Measurements from ENCODE around the gene MPP2.

The MPP2 gene

GRCh38 chr17:43888548-43888947 lies 18.8 kb downstream of the MPP2 start:
- H3F3A ChIP-seq (ENCODE audit: insufficient read depth, low read length), result no peaks in the 10 kb centered on the region
- no peaks in the 10 kb centered on the region for H3K36me3 ChIP-seq (replicated peaks; ENCODE audit: insufficient read depth, low read length)
- no peaks in the 10 kb centered on the region for H3K9me2 ChIP-seq (replicated peaks; ENCODE audit: insufficient read depth, low read length)
- no peak overlapping the region for H3K4me3 ChIP-seq (ENCODE audit: low read length)
- no peaks in the 10 kb centered on the region for H3K9me3 ChIP-seq (replicated peaks; ENCODE audit: insufficient read depth, low read length)
- H4K20me1 ChIP-seq (ENCODE audit: insufficient read depth, low read length), result no peaks in the 10 kb centered on the region
- H3K4me2 ChIP-seq (ENCODE audit: low read depth, low read length), result no peak overlapping the region
- no peaks in the 10 kb centered on the region for H3K4me1 ChIP-seq (ENCODE audit: low read length)
- H3K79me2 ChIP-seq (ENCODE audit: low read length), result no peaks in the 10 kb centered on the region
- H3K27me3 ChIP-seq (replicated peaks; ENCODE audit: insufficient read depth, low read length), result no peaks in the 10 kb centered on the region; the same call in 1 of the 2 replicates
- H3K9ac ChIP-seq (ENCODE audit: low read length), result no peak overlapping the region
- H2AFZ ChIP-seq (ENCODE audit: low read length), result no peak overlapping the region
- TF ChIP-seq EZH2phosphoT487 (IDR thresholded peaks at IDR 0.05; ENCODE audit: low read length) (no peak), CTCF (IDR thresholded peaks at IDR 0.05; ENCODE audit: low read length) (no peak), EZH2 (optimal IDR thresholded peaks at IDR 0.05; ENCODE audit: low read depth, low read length) (no peak)
- no peak overlapping the region for H3K27ac ChIP-seq (ENCODE audit: low read length)
- DNase-seq, result no peak

- no peaks in the 10 kb centered on the region for H3K36me3 ChIP-seq (replicated peaks; ENCODE audit: insufficient read depth, low read length)
- no peak overlapping the region for H3K27ac ChIP-seq (ENCODE audit: low read length)
- TF ChIP-seq CTCF (IDR thresholded peaks at IDR 0.05; ENCODE audit: low read length) (no peak), EZH2 (optimal IDR thresholded peaks at IDR 0.05; ENCODE audit: low read depth, low read length) (no peak), EZH2phosphoT487 (IDR thresholded peaks at IDR 0.05; ENCODE audit: low read length) (no peak)
- no peak overlapping the region for H3K4me2 ChIP-seq (ENCODE audit: low read depth, low read length)
- no peaks in the 10 kb centered on the region; the same call in 1 of the 2 replicates for H3K27me3 ChIP-seq (replicated peaks; ENCODE audit: insufficient read depth, low read length)
- H4K20me1 ChIP-seq (ENCODE audit: insufficient read depth, low read length), result no peaks in the 10 kb centered on the region
- H3K4me3 ChIP-seq (ENCODE audit: low read length), result no peak overlapping the region
- no peaks in the 10 kb centered on the region for H3F3A ChIP-seq (ENCODE audit: insufficient read depth, low read length)
- H3K9me3 ChIP-seq (replicated peaks; ENCODE audit: insufficient read depth, low read length), result no peaks in the 10 kb centered on the region
- no peaks in the 10 kb centered on the region for H3K4me1 ChIP-seq (ENCODE audit: low read length)
- H3K9ac ChIP-seq (ENCODE audit: low read length), result no peak overlapping the region
- H3K9me2 ChIP-seq (replicated peaks; ENCODE audit: insufficient read depth, low read length), result no peaks in the 10 kb centered on the region
- no peak overlapping the region for H2AFZ ChIP-seq (ENCODE audit: low read length)
- no peak for DNase-seq
- no peaks in the 10 kb centered on the region for H3K79me2 ChIP-seq (ENCODE audit: low read length)
Observed at GRCh38 chr17:43882761-43883415, 24.4 kb downstream of the MPP2 start.

GRCh38 chr17:43881758-43882505 lies 25.4 kb downstream of the MPP2 start:
- Histone ChIP-seq H3K27me3 (replicated peaks; ENCODE audit: insufficient read depth, low read length) (no peaks in the 10 kb centered on the region; the same call in 1 of the 2 replicates), H3K9ac (ENCODE audit: low read length) (no peak overlapping the region), H3K27ac (ENCODE audit: low read length) (no peak overlapping the region), H3K79me2 (ENCODE audit: low read length) (no peaks in the 10 kb centered on the region), H2AFZ (ENCODE audit: low read length) (no peak overlapping the region), H3K4me2 (ENCODE audit: low read depth, low read length) (no peak overlapping the region), H3K9me3 (replicated peaks; ENCODE audit: insufficient read depth, low read length) (no peaks in the 10 kb centered on the region), H3F3A (ENCODE audit: insufficient read depth, low read length) (no peaks in the 10 kb centered on the region), H3K4me1 (ENCODE audit: low read length) (no peaks in the 10 kb centered on the region), H4K20me1 (ENCODE audit: insufficient read depth, low read length) (no peaks in the 10 kb centered on the region), H3K36me3 (replicated peaks; ENCODE audit: insufficient read depth, low read length) (no peaks in the 10 kb centered on the region), H3K4me3 (ENCODE audit: low read length) (no peak overlapping the region), H3K9me2 (replicated peaks; ENCODE audit: insufficient read depth, low read length) (no peaks in the 10 kb centered on the region)
- no peak for DNase-seq
- no peak for TF ChIP-seq EZH2phosphoT487 (IDR thresholded peaks at IDR 0.05; ENCODE audit: low read length)
- TF ChIP-seq CTCF (IDR thresholded peaks at IDR 0.05; ENCODE audit: low read length), result no peak
- TF ChIP-seq EZH2 (optimal IDR thresholded peaks at IDR 0.05; ENCODE audit: low read depth, low read length), result no peak

All from MM.1S (cell line).